Fibroblast of peridontal ligament (primary cell): ENCODE data around the gene SSC5D.

Source experiments
- DNase-seq: peaks from one replicate; pipeline ENCODE4 v3.0.0-alpha.2; 2010; ENCODE audit errors: extremely low read depth

The SSC5D gene

DNA sequence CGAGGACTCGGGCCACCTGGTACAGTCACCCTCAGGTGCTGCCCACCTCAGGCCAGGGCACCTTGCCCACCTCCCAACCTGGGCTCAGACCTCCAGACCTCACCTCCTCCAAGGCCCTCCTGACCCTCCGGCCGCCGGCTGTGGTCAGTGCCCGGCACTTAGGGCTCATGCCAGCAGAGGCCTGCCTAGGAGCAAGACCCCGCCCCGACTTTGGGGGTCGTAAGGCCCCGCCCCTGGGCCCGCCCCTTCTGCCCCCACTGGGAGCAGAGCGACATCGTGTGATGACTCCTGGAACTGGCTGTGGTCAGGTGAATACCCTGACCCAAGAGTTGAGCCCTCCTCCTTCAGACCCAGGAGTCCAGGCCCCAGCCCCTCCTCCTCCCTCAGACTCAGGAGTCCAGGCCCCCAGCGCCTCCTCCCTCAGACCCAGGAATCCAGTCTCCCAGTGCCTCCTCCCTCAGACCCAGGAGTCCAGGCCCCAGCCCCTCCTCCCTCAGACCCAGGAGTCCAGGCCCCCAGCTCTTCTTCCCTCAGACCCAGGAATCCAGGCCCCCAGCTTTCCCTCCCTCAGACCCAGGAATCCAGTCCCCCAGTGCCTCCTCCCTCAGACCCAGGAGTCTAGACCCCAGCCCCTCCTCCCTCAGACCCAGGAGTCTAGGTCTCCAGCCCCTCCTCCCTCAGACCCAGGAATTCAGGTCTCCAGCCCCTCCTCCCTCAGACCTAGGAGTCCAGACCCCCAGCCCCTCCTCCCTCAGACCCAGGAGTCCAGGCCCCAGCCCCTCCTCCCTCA lies 48.9 kb downstream of the SSC5D start, which contains the start of gene SBK2:
TSS of gene SBK2 (minus strand) at position 183 of the 790 bp plus-strand sequence. CDS start 839 bp downstream, outside the sequence.
- DNase-seq: no peak

DNA sequence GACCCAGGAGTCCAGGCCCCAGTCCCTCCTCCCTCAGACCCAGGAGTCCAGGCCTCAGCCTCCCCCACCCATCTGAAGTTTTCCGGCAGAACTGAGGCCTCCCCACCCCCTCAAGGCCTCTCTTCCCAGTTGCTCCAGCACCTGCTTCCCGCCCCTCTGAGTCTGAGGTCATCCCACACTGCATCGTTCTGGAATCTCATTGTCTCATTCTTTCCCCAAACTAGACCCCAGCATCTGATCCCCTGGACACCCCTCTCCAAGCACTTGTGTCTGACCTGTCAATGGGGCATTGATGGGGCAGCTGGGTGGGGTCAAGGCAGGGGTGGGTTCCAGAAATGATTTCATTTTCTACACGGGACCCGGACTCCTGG lies 49.5 kb downstream of the SSC5D start:
- DNase-seq: no peak

DNA sequence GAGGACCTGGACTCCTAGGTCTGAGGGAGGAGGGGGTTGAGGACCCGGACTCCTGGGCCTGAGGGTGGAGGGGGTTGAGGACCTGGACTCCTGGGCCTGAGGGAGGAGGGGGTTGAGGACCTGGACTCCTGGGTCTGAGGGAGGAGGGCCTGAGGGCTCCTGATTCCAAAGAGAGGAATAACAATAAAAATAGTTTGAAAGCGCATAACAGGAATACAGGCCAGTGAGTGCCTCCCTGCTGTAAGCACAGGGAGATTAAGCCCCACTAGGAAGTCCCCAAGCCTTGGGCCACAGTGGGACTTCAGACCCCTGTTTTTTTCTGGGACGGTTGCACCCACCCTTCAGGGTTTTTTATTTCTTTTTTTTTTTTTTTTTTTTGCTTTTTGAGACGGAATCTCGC lies 49.9 kb downstream of the SSC5D start:
- no peak for DNase-seq

DNA sequence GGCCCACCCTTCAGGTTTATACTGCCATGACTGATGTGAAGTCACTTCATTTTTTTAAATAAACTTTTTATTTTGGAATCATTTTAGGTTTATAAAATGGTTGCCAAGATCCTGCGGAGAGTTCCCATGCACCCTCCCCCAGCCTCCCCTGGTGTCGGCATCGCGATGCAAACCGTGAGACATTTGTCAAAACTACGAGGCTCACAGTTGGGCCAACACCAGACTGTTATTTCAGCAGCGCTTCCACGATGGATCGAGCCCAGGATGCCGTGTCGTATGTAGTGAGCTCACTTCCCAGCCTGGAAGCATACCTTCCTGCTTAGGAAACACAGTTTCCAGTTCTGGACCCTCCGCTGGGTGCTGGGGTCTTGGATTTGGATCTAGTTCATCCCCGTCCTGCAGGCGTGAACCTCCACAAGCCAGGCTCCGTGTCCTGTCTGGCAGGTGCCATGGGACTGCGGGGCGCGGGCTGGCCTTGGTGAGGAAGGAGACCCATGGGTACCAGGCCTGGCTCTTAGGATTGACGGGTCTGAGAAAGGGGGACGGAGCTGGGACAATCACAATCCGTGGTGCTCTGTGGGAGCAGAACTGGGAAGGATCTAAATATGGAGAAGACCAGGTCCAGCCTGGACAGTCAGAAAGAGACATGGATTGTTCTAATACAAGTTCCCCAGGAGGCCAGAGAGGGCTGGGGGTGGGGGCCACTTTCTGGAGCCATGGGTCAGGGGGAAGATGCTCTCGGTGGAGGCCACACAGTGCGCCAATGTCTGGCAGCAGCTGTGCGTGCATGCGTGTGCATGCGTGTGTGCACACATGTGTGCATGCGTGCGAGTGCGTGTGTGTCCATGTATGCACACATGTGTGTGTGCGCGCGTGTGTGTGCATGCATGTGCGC lies 51.1 kb downstream of the SSC5D start:
- no peak for DNase-seq

DNA sequence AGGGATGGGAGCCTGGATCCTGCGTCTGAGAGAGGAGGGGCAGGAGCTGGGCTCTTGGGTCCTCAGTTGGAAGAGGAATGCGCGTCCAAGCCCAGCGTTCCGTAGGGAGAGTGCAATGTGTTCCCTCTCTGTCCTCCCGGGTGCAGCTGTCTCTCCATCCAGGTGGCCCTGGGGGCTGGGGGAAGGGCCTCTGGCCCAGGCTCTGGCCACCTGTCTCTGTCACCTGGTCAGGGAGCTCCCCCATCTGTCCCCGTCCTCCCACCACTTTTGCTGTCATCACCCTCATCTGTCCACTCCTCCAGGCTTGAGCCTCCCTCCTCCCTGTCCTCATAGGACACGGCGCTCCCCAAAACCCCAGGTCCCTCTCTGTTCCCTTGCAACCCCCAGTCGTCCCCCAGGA lies 52.4 kb downstream of the SSC5D start:
- no peak for DNase-seq

DNA sequence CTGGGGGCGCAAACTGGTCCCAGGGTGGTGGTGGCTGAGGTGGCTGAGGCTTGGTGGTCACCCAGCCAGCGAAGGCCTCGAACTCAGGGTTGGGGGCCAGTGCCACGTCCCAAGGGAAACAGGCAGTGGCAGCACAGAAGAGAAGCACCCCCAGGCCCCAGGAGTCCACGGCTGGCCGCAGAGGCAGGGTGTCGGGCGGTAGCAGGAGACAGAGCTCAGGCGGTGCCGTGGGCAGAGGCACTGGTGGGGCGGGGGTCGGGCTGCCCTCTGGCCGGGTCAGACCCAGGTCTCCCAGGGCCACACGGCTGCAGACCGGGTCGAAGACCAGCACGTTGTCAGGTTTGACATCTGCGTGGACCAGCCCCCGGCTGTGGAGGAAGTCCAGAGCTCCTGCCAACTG lies 52.9 kb downstream of the SSC5D start:
- no peak for DNase-seq

DNA sequence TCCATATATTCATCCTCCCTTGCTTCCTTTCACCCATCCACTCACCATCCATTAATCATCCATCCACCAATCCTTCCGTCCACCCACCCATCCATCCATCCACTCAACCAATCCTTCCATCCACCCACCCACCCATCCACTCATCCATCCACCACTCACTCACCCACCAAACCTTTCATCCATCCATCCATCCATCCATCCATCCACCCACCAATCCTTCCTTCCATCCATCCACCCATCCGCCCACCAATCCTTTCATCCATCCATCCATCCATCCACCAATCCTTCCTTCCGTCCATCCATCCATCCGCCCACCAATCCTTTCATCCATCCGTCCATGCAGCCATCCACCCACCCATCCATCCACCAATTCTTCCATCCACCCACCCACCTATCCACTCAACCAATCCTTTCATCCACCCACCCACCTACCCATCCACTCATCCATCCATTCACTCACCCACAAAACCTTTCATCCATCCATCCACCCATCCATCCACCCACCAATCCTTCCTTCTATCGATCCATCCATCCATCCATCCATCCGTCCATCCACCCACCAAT lies 54.1 kb downstream of the SSC5D start:
- DNase-seq: no peak

DNA sequence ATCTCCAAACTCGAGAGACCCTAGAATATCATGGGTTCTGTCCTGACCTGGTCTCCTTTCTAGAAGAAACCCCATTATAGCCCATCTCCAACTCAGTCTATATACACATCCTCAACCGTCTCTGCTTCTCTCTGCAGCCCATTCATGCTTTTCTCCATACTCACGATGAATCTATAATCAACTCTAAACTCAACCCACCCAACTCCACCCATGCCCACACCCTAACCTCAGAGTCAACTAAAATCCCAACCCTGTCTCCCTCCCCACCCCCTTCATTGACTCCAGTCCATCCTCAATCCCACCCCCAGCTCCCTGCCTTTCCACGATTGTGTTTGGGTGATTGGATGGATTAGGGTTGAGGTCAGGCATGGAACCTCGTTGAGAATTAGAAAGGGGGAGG lies 55.3 kb downstream of the SSC5D start:
- no peak for DNase-seq

DNA sequence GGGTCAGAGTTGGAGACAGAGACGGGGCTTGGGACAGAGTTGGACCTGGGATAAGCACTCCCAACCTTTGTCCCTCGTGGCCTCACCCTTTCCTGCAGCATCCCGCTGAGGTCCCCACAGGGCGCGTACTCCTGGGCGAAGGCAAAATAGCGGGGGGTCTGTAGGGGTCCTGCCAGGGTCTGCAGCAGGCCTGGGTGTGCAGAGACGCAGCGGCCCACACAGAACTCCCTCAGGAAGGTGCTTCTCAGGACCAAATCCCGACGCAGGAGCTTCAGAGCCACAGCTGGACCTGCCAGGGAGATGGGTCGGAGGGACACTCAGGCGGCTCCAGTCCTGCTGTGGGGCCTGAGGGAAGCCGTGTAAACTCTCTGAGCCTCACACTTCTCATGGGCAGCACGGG lies 55.8 kb downstream of the SSC5D start:
- no peak for DNase-seq

DNA sequence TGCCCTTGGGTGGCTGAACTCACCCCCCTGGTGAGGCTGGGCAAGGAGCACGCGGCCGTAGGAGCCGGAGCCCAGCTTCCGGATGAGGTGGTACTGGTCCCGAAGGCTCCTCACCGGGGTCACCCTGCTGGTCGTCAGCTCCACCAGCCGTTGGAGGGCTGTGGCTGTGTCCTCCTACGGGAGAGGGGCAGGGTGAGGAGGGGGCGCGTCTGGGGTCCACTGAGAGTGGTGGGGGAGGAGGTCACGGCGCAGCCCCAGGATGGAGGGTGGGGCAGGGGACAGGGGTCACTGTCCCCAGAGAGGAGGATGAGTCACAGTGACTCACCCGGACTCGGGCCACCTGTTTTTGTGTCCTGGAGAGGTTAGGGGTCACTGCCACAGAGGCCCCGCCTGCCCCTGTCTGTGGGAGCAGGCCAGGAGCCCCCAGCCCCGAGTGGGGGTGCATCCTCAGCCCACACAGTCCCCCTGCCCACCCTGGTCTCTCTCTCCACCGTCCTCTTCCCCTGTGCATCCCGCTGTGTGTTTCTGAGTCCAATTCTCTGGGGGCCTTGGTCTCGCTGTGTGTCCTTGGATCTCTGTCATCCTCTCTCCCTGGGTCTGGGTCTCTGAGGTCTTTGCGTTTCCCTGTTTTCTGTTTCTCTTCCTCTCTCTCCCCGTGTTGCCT lies 56.7 kb downstream of the SSC5D start:
- DNase-seq: no peak

DNA sequence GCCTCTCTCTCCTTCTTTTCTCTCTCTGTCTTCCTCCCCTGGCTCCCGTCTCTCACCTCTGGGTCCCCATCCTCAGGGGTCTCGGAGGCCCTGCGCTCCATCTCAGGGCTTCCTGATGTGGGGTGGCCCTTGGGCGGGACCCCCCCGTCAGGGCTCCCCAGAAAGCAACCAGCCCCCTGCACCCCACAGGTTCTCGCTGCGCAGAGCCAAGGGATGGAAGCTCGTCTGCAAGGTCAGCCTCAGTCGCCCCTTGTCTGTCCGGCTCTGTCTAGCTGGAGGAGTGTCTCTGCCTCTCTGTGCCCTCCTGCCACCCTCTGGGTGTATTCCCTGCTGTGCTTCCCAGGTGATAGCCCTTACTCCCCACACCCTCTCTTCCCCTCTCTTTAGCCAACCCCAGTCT lies 57.2 kb downstream of the SSC5D start, which contains the start of gene SBK3:
TSS of gene SBK3 (minus strand) at position 101 of the 400 bp plus-strand sequence. CDS start at position 101, 0 bp downstream.
- DNase-seq: no peak

DNA sequence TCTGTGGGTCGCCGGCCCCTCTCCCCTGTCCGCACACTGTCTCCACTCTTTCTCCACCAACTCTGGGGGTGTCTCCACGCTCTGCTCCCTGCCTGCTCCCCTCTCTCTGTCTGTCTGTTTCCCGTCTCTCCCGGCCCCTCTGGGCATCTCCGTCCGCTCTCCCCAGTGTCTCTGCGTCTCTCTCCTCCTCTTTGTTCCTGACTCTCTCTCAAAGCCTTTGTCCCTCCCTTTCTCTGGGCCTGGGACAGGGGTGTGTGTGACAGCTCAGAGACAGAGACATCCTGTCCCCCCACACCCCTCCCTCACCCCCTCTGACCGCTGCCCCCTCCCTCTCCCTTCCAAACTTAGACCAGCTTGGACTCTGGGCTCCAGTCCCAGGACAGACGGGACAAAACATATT lies 57.8 kb downstream of the SSC5D start:
- no peak for DNase-seq

DNA sequence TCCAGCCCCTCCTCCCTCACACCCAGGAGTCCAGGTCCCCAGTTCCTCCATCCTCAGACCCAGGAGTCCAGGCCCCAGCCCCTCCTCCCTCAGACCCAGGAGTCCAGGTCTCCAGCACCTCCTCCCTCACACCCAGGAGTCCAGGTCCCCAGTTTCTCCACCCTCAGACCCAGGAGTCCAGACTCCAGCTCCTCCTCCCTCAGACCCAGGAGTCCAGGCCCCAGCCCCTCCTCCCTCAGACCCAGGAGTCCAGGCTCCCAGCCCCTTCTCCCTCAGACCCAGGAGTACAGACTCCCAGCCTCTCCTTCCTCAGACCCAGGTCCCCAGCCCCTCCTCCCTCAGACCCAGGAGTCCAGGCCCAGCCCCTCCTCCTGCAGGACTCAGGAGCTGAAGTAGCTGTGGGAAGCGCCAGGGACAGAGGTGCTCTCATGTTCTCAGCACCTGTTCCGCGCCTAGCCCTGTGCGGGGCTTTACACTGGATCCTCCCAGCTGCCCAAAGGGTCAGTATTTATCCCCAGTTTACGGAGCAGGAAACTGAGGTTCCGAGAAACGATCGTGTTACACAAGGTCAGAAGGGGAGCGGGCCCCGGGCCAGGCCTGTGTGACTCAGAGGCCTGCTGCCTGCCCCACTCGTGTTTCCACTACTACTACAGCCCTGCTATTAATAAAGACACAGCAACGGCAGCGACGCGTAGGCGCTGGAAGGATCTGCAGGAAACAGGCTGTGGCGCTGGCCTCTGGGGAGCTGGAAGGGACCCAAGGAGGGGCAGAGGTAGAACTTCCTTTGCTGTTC lies 58.8 kb downstream of the SSC5D start:
- DNase-seq: no peak

DNA sequence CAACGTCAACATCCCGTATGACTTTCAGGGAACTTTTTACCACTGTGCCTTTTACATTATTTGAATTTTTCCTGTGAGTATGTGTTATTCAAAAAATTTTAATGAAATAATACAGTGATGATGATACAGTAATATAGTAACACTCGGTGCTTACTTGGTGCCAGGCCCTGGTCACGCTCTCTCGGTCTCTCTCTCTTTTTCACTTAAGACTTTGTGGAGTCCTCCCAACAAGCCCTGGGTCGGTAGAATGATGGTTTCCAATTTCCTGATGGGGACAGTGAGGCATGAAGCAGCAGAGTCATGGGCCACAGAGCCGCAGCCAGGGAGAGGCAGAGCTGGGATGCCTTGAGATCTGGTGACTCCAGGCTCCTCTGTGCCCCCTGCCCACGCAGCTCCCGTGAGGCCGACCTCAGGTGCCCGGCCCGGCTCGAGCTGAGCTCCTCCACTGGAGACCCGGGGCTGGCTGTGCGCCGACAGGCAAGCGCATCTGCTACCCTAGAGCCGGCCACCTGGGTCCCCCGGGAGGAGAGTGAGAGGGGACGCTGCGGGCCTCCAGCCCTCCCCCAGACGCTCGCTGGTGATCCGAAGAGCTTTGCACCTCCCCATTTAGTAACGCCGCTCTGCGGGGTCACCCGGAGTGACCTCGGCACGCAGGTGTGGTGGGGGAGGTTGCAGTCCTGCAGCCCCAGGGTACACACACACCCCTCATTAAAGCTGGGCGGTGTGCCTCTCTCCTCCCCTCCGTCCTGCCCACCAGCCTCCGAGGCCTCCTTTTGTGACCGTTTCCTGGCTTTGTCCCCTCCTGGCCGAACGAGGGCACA lies 61.5 kb downstream of the SSC5D start:
- DNase-seq: peak; percentile 89

DNA sequence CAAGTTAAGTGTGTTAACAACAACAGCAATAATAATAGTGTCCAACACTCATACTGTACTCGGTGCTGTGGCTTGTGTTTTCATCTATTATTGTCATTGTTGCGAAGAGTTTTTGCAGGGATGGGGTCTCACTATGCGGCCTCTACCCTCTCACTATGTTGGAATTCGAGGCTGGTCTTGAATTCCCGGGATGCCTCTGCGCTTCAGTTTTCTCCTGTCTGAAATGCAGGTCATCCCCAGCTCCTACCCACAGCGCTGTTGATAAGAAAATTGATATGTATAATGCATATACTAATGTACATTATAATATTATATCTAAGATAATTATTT lies 62.0 kb downstream of the SSC5D start:
- no peak for DNase-seq

DNA sequence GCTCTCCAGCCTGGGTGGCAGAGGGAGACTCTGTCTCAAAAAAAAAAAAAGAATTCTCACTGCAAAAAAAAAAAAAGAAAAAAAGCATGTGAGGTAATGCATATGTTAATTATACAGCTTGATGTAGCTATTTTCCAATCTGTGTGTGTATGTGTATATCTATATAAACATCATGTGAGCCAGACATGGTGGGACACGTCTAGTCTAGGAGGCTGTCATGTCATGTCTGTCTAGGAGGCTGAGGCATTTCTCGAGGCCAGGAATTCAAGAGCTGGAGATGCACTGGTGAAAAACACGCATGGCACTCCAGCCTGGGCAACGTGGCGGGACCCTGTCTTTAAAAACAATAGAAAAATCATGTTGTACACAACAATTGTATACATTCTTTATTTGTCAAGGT lies 64.0 kb downstream of the SSC5D start:
- no peak for DNase-seq

DNA sequence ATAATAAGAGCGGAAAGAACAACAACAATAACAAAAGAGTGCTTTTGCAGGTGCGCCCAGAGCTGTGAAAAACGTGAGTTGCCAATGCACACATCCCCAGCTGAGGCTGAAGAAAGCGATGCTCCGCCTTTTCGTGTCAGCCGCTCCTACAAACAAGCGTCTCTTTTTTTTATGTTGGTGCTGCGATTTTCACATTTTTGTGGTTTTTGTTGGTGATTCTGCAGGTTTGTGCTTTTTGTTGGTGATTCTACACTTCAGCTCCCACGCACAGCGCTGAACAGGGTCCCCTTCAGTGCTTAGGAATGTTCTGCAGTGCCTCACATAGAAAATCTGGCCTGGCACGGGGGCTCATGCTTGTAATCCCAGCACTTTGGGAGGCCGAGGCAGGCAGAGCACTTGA lies 64.4 kb downstream of the SSC5D start:
- peak; percentile 73 for DNase-seq

DNA sequence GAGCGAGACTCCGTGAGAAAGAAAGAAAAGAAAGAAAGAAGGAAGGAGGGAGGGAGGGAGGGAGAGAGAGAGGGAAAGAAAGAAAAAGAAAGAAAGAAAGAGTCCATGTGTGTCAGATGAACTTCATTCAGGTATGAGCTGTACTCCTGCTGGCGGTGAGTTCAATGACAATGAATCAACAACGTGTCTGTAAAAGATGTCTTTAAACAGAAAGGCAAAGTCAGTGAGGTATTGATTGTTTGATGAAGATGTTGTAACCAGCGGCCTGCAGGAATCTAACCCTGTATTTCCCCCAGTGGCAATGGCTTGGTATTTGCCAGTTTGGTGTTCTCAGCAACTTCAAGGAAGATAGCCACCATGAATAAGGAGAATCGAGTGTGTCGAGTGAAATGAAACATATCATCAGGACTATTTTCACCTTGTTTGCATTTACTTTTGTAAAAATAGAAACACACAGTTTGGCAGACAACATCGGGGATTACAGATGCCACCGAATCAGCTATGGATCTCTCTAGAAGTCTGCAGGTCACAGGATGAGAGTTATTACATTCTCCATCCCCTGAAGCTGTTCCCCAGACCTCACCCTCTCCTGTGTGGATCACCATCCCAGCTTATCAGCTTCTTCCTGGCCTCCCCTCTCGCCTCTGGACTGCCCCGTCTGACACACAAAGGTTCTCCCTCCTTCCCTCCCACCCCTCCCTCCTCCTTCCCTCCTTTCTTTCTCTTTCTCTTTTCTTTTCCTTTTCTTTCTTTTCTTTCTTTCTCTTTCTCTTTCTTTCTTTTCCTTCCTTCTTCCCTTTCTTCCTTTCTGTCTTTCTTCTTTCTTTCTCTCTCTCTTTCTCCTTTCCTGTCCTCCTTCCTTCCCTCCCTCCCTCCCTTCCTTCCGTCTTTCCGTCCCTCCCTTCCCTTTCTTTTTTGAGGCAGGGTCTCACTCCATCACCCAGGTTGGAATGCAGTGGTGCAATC lies 65.3 kb downstream of the SSC5D start:
- DNase-seq: peak; percentile 26

DNA sequence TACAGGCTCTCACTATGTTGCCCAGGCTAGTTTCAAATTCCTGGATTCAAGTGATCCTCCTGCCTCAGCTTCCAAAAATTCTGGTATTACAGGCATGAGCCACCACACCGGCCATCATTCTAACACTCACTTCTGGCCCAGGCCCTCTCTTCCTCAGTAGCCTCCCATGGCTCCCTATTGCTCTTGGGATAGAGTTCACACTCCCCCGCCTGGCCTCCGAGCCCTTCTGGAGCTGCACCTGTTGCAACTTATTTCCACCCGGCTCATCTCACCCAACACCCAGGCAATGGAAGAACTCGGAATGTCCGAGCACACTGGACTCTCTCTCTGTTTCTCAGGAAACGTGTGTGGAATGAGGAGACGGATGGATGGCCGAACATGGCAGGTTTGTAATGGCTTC lies 66.1 kb downstream of the SSC5D start:
- no peak for DNase-seq
